ENCODE data around the gene PODXL2.

The PODXL2 gene

DNA sequence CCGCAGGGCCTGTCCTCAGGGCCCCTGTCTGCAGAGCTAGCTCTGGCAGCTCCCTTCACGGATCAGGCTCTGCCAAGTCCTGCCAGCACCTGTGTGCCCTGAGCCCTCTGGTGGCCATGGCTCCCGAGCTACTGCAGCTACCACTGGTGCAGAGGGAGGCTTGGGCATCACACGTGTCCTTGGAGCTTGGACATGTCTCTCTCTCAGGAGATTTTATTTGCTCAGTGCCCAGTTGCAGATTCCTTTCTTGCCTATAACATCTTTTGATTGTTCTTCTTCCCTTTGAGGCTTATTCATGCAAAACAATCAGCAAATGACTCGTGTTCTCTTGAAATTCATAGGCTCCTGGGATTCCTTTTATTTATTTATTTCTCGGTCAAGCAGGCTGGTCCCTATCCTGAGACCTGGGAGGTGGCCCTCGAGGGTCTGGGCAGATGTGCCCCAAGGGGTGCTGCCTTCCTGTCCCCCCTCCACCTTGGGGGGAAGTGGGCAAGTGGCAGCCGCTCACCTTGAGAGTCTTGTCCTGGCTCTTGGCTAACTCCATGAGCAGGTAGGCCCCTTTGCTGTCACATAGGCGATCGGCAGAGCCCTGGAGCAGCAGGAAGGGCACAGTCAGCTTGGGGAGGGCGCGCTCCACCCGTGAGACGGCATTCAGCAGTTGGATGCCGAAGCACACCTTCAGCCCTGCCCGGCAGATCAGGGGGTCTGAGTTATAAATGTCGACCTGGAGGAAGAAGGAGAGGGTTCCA lies 65.7 kb downstream of the PODXL2 start:
- no peak overlapping the region for H3K9ac ChIP-seq
- H3K79me2 ChIP-seq = no peaks in the 10 kb centered on the region
- no peaks in the 10 kb centered on the region for H3K9me3 ChIP-seq (ENCODE audit: control insufficient read depth, low read length)
- TF ChIP-seq, protein P1, sequence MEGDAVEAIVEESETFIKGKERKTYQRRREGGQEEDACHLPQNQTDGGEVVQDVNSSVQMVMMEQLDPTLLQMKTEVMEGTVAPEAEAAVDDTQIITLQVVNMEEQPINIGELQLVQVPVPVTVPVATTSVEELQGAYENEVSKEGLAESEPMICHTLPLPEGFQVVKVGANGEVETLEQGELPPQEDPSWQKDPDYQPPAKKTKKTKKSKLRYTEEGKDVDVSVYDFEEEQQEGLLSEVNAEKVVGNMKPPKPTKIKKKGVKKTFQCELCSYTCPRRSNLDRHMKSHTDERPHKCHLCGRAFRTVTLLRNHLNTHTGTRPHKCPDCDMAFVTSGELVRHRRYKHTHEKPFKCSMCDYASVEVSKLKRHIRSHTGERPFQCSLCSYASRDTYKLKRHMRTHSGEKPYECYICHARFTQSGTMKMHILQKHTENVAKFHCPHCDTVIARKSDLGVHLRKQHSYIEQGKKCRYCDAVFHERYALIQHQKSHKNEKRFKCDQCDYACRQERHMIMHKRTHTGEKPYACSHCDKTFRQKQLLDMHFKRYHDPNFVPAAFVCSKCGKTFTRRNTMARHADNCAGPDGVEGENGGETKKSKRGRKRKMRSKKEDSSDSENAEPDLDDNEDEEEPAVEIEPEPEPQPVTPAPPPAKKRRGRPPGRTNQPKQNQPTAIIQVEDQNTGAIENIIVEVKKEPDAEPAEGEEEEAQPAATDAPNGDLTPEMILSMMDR (IDR thresholded peaks at IDR 0.05) = peak; percentile 77
- no peaks in the 10 kb centered on the region for H3K27me3 ChIP-seq (ENCODE audit: control insufficient read depth, insufficient read depth, low read length)
- no peak overlapping the region for H2AFZ ChIP-seq
- H3K27ac ChIP-seq = no peak overlapping the region
- H3K4me1 ChIP-seq = no peaks in the 10 kb centered on the region
- H3K36me3 ChIP-seq (ENCODE audit: control insufficient read depth, insufficient read depth, low read length) = no peaks in the 10 kb centered on the region
- H3K4me3 ChIP-seq (ENCODE audit: low read depth, low read length) = no peak overlapping the region
- no peak overlapping the region for H3K4me2 ChIP-seq (ENCODE audit: low read length)

DNA sequence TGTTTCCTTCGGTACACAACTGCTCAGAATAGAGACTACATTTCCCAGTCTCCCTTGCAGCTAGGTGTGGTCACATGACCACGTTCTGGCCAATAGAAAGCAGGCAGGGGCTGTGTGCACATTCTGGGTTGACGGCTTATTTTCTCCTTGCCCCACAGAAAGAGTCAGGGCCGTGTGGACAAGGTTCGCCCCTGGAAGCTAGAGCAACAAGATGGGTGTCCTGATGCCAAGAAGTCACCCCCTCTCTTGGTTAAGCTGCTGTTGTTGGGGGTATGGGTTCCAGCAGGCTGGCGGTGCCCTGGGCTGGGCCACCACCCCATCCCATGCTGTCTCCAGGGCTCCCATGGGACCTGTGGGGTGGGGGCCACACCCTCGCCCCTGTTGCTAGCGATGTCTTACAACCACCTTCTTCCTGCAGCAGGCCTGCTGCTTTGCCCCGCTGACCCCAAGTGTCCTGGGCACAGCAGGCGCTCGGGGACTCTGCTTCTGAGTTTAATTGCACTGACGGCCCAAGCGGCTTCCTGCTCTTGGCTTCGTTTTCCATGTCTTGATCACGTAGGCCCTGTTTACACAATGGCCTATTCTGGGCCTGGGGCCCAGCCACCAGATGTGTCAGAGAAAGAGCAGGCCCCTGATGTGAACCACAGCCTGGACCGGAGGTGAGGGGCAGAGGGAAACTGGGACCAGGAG lies 68.7 kb downstream of the PODXL2 start:
- H3K79me2 ChIP-seq = no peaks in the 10 kb centered on the region
- H3K27ac ChIP-seq = peak overlapping the region; percentile 73
- H3K4me1 ChIP-seq = no peaks in the 10 kb centered on the region
- H3K9ac ChIP-seq = no peak overlapping the region
- no peaks in the 10 kb centered on the region for H3K9me3 ChIP-seq (ENCODE audit: control insufficient read depth, low read length)
- no peaks in the 10 kb centered on the region for H3K36me3 ChIP-seq (ENCODE audit: control insufficient read depth, insufficient read depth, low read length)
- no peak overlapping the region for H2AFZ ChIP-seq
- no peak overlapping the region for H3K4me3 ChIP-seq (ENCODE audit: low read depth, low read length)
- no peaks in the 10 kb centered on the region for H3K27me3 ChIP-seq (ENCODE audit: control insufficient read depth, insufficient read depth, low read length)
- TF ChIP-seq, protein P1 (IDR thresholded peaks at IDR 0.05) = no peak
- H3K4me2 ChIP-seq (ENCODE audit: low read length) = no peak overlapping the region

DNA sequence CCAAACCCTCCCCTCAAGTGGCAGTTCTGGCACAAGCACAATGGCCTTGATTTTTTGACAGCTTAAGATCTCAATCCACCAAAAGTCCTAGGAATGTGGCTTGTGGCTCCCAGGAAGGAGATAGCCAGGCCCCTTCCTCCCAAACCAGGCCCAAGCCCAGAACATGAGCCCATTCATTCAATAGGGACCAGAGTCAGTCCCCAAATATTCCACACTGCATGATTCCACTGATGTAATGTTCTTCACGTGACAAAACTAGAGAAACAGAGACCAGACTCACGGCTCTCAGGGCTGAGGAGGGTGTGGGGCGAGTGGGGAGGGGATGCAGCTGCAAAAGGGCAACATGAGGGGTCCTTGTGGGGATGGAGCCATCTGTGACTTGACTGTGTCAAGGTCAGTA lies 69.3 kb downstream of the PODXL2 start:
- no peak overlapping the region for H3K9ac ChIP-seq
- no peaks in the 10 kb centered on the region for H3K9me3 ChIP-seq (ENCODE audit: control insufficient read depth, low read length)
- no peaks in the 10 kb centered on the region for H3K36me3 ChIP-seq (ENCODE audit: control insufficient read depth, insufficient read depth, low read length)
- H3K79me2 ChIP-seq = no peaks in the 10 kb centered on the region
- H3K4me2 ChIP-seq (ENCODE audit: low read length) = no peak overlapping the region
- H3K4me1 ChIP-seq = no peaks in the 10 kb centered on the region
- peak overlapping the region; percentile 73 for H3K27ac ChIP-seq
- TF ChIP-seq, protein P1 (IDR thresholded peaks at IDR 0.05) = no peak
- H2AFZ ChIP-seq = no peak overlapping the region
- H3K27me3 ChIP-seq (ENCODE audit: control insufficient read depth, insufficient read depth, low read length) = no peaks in the 10 kb centered on the region
- H3K4me3 ChIP-seq (ENCODE audit: low read depth, low read length) = no peak overlapping the region

DNA sequence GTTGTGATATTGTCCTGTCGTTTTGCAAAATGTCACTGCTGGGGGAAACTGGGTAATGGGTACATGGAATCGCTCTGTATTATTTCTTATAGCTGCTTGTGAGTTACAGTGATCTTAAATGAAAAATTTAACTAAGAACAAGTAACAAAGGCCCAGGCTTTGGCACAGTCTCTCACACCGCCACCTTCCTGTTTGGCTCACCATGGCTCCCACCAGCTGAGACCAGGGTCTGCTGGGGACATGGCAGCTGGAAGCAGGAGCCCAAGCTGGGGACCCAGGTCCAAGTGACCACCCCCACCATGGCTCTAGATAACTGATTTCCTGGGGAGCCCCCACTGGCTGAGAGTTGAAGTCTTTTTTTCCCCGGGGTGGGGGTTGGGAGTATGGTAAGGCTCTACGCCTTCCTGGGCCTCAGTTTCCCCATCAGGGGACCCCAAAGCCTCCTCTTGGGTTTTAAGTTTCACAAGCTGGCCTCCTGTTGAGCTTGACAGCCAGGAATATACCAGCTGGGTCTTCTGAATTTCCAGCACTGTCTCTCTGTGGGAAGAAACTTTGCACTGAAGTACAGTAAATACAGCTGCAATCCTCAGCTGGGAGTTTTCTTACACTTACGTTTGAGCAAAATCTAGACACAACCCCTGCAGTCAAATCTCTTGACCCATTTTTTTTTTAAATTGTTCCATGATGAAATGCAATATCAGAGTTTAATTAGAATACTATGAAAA lies 69.9 kb downstream of the PODXL2 start:
- Histone ChIP-seq H3K4me2 (ENCODE audit: low read length) (no peak overlapping the region), H3K27ac (peak overlapping the region; percentile 73), H3K79me2 (no peaks in the 10 kb centered on the region), H3K4me3 (ENCODE audit: low read depth, low read length) (no peak overlapping the region), H3K9ac (no peak overlapping the region), H3K27me3 (ENCODE audit: control insufficient read depth, insufficient read depth, low read length) (no peaks in the 10 kb centered on the region), H2AFZ (no peak overlapping the region), H3K9me3 (ENCODE audit: control insufficient read depth, low read length) (no peaks in the 10 kb centered on the region), H3K36me3 (ENCODE audit: control insufficient read depth, insufficient read depth, low read length) (no peaks in the 10 kb centered on the region), H3K4me1 (no peaks in the 10 kb centered on the region)
- TF ChIP-seq, protein P1 (IDR thresholded peaks at IDR 0.05) = no peak
